Measurements from ENCODE around the gene TRIM67.

Gene TRIM67

DNA sequence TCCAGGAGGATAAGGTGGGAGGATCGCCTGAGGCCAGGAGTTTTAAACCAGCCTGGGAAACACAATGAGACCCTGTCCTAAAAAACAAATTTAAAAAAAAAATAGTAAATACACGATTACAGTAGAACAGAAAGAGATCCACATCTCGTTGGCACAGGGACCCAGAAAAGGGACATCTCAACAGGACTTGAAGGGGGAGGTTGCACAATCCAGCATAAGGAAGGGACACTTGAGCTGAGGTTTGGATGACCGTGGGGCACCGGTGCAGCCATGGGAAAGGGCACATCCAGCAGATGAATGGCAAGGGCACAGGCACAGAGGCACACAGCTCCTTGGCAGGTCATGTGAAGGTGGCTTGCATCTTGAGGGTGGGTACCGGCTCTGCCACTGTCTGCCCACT lies 20.5 kb downstream of the TRIM67 start:
- TF ChIP-seq, protein P1, sequence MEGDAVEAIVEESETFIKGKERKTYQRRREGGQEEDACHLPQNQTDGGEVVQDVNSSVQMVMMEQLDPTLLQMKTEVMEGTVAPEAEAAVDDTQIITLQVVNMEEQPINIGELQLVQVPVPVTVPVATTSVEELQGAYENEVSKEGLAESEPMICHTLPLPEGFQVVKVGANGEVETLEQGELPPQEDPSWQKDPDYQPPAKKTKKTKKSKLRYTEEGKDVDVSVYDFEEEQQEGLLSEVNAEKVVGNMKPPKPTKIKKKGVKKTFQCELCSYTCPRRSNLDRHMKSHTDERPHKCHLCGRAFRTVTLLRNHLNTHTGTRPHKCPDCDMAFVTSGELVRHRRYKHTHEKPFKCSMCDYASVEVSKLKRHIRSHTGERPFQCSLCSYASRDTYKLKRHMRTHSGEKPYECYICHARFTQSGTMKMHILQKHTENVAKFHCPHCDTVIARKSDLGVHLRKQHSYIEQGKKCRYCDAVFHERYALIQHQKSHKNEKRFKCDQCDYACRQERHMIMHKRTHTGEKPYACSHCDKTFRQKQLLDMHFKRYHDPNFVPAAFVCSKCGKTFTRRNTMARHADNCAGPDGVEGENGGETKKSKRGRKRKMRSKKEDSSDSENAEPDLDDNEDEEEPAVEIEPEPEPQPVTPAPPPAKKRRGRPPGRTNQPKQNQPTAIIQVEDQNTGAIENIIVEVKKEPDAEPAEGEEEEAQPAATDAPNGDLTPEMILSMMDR (IDR thresholded peaks at IDR 0.05; ENCODE audit: low read depth, low read length), result no peak
- in situ Hi-C loops (cut with HindIII; ENCODE audit: low sequenced_read_pairs), result no loop called here
- DNase-seq (ENCODE audit: low read depth, low spot score), result no peak

DNA sequence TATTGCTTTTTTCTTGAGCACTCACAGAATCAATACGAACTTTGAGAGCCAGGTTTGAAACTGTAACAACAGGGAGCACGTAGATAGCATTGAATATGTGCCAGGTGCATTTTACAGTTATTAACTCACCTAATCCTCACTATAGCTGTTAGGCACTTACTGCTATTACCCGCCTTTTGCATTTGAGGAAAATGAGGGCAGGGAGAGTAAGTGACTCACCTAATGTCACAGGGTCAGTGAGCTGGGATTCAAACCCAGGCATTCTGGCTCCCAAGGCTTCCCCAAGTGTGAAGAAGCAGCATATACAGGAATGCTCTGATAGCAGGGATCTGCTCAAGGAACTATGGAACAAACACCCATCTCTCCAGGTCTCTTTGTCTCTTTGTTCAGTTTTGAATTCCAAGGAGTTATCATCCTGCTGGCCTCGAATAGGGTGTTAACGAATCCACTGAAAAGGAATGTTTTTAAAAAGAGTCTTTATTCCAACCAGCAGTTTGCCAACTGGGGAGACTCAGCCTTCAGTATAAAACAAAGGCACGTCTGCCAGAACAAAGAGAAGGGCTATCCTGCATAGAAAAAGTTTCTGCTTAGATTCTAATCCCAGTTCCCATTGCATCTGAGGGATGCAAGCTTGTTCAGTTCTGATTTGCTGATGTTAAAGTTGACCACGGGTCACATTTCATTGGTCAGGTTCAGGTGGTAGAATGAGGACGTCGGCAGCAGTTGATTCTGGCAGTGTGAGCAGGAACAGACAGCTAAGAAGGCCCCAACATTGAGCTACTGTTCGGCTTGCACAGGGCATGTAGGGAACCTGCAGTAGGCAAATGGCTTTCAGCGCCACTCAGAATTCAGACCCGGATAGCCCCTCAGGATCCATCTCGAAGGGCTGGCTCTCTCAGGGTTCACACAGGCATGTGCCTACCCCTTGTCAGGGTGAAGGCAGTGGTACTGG lies 22.1 kb downstream of the TRIM67 start:
- in situ Hi-C loops (cut with HindIII; ENCODE audit: low sequenced_read_pairs), result no loop called here
- no peak overlapping the region for H3K4me3 ChIP-seq (ENCODE audit: low read depth, low read length)
- no peak for DNase-seq (ENCODE audit: low read depth, low spot score)
- TF ChIP-seq, protein P1 (IDR thresholded peaks at IDR 0.05; ENCODE audit: low read depth, low read length), result no peak

More for the DNA sequence above, 20.5 kb downstream of the TRIM67 start:
- H3K4me3 ChIP-seq (ENCODE audit: low read depth, low read length), result no peak overlapping the region

DNA sequence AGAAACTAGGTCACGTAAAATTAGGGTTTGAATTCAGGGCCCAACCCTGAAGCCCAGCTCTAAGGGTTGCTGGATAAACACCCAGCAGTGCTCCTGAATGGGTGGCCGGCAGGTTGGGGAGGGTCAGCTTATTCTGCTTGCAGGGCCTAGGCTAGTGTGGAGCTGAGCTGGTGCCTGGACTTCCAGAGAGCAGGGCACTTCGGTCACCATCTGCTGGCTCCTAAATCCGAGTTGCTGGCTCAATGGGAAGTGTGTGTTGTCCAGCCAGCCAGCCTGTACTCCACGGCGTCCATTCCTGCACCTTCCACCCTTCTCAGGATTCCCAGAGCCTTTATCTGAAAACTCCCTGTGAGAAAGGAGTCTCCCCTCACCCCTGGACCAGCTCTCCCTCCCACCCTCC lies 23.0 kb downstream of the TRIM67 start:
- DNase-seq (ENCODE audit: low read depth, low spot score), result no peak
- no peak overlapping the region for H3K4me3 ChIP-seq (ENCODE audit: low read depth, low read length)
- in situ Hi-C loops (cut with HindIII; ENCODE audit: low sequenced_read_pairs), result no loop called here
- TF ChIP-seq, protein P1 (IDR thresholded peaks at IDR 0.05; ENCODE audit: low read depth, low read length), result no peak

DNA sequence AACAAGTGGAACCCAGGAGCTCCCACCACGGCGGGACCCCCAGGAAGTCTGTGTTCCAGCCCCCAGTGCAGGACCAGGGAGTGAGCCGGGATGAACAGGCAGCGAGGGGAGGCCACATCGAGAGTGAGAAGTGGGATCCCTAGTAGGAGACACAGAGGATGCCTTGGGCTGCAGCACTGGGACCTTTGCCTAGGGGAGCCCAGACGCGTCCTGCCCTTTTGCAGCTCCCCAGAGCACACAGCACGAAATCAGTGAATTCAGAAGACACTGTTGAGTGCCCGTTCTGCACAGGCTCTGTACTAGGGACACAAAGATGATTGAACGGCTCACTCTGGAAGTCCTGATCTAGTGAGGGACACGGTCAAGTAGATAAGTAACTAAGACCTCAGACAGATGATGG lies 23.5 kb downstream of the TRIM67 start:
- in situ Hi-C loops (cut with HindIII; ENCODE audit: low sequenced_read_pairs), result no loop called here
- H3K4me3 ChIP-seq (ENCODE audit: low read depth, low read length), result no peak overlapping the region
- no peak for DNase-seq (ENCODE audit: low read depth, low spot score)
- TF ChIP-seq, protein P1 (IDR thresholded peaks at IDR 0.05; ENCODE audit: low read depth, low read length), result no peak

DNA sequence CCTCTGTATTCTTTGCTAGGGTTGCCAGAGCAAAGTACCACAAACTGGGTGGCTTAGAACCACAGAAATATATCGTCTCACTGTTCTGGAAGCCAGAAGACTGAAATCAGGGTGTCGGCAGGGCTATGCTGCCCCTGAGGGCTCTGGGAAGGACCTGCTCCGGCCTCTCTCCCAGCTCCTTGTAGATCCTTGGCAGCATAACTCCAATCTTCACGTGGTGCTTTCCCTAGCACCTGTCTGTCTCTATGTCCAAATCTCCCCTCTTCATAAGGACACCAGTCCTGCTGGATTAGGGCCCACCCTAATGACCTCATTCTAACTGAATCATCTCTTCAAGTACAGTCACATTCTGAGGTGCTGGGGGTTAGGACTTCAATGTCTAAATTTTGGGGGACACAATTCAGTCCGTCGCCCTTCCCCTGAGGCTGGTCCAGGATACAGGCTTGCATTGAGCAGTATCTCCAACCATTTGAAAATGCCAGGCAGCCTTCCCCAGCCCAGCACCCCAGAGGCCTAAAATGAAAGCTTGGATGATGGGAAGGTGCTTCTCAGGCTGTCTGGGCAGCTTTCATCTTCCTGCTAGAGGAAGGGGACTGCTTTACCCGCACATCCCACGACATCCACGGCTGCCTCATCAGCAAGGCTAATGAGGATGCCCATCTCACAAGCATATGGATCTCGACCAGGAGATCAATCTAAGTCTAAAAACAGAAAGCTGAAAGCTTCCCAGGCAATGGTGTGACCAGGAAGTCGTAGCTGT lies 24.7 kb downstream of the TRIM67 start:
- TF ChIP-seq, protein P1 (IDR thresholded peaks at IDR 0.05; ENCODE audit: low read depth, low read length), result no peak
- in situ Hi-C loops (cut with HindIII; ENCODE audit: low sequenced_read_pairs), result no loop called here
- DNase-seq (ENCODE audit: low read depth, low spot score), result no peak
- H3K4me3 ChIP-seq (ENCODE audit: low read depth, low read length), result no peak overlapping the region

DNA sequence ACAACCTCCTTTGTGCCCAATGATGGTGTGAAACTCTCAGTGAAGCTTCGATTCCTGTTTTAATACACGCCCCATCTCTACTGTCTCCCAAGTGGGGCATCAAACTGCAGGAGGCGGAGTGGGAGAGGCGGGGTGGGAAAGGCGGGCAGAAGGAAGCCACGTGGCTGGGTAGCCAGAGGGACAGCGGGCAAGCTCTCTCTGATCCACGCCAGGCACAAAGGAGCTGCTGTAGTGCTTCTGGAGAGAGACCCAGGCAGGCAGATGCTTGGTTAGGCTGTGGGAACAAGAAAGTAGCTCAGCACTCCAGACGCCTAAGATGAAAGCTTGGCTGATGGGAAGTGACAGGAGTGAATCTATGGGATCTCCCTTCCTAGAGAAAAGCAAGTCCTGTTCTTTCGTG lies 25.7 kb downstream of the TRIM67 start:
- no peak overlapping the region for H3K4me3 ChIP-seq (ENCODE audit: low read depth, low read length)
- no peak for DNase-seq (ENCODE audit: low read depth, low spot score)
- in situ Hi-C loops (cut with HindIII; ENCODE audit: low sequenced_read_pairs), result no loop called here
- TF ChIP-seq, protein P1 (IDR thresholded peaks at IDR 0.05; ENCODE audit: low read depth, low read length), result no peak
